Measurements from ENCODE around the gene KNTC1.

KNTC1 gene

DNA sequence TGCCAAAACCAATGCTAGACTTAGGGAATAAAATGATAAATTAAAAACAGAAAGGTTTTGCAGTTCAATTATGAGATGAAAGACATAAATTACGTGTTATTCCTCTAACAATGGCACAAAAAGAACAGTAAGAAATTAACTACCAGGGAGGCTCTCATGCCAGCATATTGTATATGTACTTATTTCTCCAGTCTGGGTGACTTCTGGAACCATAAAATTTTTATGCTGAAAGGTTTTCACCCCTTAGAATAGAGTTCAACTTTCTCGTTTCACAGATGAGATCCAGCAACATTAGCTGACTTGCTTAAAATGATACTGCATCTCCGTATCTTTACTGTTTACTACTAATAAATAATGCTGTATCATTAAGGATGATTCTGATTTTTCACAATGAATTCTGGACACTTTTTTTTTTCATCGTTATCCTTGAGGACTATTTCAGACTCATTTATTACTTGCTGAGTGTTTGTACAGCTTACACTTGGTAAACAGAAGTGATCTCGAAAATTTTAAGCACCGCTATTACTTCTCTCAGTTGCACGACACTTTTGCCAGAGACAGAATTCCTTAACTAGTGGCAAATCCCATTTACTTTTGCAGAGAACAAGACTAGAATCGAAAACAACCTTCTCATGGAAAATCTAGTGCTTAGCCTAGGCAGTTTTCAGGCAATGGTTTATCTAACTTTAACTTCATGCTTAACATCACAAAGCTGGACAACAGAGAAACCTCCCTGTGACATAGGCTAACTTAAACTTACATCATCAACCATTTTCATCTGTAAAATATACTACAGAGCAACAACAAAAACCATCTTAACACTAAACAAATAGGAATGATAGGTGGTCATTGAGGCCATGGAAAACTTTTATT, 3.0 kb upstream of the KNTC1 start:
- H3K4me3 ChIP-seq (ENCODE audit: low read depth, low read length) = peak overlapping the region; percentile 95
- no peak for TF ChIP-seq CTCF (IDR thresholded peaks at IDR 0.05; ENCODE audit: insufficient read depth, low read depth, low read length, missing control alignments)
- DNase-seq (ENCODE audit: low read depth) = no peak

DNA sequence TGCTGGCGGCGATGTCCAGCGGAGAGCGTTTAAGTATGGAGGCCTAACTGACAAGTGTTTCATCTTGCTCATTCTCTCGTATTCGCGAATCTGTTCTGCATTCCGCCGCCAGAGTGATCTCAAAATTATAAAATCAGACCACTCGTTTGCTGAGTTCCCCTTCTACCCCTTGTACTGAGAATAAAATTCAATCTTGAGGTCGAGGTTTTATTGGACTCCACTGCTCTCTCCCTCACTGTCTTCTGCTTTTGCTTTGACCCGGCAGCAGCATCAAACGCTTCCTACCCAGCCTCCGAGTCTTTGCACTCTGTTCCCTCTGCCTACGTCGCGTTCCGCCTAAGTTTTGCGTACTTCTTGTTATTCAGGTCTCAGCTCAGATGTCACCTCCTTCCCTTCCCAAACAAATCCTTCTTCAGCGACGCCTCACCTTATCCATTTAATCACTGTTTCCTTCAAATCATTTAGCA, 462 bp downstream of the KNTC1 start:
- H3K4me3 ChIP-seq (ENCODE audit: low read depth, low read length) = peak overlapping the region; percentile 79
- no peak for TF ChIP-seq CTCF (IDR thresholded peaks at IDR 0.05; ENCODE audit: insufficient read depth, low read depth, low read length, missing control alignments)
- DNase-seq (ENCODE audit: low read depth) = peak; percentile 60

DNA sequence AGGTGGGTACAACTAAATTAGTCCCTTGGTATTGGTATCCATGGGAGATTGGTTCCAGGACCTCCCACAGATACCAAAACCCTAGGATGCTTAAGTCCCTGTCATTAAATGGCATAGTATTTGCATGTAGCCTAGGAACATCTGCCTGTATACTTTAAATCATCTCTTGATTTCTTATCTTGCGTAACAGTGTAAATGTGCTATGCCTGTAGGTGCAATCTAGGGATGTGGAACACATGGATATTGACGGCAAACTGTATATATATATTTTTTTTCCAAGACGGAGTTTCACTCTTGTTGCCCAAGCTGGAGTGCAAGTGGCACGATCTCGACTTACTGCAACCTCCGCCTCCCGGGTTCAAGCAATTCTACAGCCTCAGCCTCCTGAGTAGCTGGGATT, 1.5 kb downstream of the KNTC1 start:
- no peak for DNase-seq (ENCODE audit: low read depth)
- no peak for TF ChIP-seq CTCF (IDR thresholded peaks at IDR 0.05; ENCODE audit: insufficient read depth, low read depth, low read length, missing control alignments)
- H3K4me3 ChIP-seq (ENCODE audit: low read depth, low read length) = peak overlapping the region; percentile 79

DNA sequence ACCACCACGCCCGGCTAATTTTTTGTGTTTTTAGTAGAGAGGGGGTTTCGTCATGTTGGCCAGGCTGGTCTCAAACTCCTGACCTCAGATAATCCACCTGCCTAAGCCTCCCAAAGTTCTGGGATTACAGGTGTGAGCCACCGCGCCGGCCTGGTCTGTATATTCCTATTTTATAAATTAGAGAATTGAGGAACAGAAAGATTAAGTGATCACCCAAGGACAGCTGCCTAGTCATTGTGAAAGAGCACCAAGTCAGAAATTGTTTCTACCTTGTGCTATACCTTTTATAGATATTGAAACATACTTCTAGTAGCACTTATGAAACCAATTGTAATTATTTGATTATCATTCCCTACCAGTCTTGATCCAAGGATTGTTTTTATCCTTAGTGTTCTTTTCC, 1.9 kb downstream of the KNTC1 start:
- TF ChIP-seq CTCF (IDR thresholded peaks at IDR 0.05; ENCODE audit: insufficient read depth, low read depth, low read length, missing control alignments) = no peak
- peak; percentile 54 for DNase-seq (ENCODE audit: low read depth)
- peak overlapping the region; percentile 79; the same call in 1 of the 2 replicates for H3K4me3 ChIP-seq (ENCODE audit: low read depth, low read length)

DNA sequence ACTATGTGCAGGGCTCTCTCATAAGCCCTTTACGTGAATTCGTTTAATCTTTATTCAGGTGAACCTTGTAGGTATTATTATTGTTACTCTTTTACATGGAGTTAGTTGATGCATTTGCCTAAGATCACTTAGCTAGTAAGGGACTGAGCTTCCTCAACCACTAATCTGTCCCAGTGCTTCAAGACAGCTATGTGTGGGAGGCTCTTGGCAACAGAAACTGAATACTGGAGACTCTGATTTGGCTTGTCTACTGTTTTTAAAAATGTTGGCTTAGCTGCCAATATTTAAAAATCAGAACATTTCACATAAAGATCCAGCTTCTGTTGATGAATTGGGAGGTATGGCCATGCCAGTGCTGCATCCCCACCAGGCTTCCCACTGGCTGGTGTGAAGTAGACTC, 6.8 kb downstream of the KNTC1 start:
- no peak for DNase-seq (ENCODE audit: low read depth)
- no peak for TF ChIP-seq CTCF (IDR thresholded peaks at IDR 0.05; ENCODE audit: insufficient read depth, low read depth, low read length, missing control alignments)
- H3K4me3 ChIP-seq (ENCODE audit: low read depth, low read length) = no peak overlapping the region

DNA sequence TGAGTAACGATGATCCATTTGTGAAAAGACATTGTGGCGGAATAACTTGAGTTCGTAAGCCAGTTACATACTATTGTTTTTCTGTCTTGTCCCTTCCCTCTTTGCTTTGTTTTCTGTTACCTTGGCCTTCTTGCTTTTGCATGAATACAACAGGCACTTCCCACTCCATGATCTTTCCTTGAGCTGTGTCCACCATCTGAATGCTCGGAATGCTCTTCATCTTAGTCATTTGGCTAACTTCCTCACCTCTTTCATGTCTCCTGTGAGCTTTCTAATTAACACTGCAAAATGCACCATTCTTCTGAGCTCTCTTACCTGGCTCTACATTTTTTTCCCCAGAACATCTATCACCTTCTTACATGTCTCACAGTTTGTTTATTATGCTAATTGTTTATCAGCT, 10.0 kb downstream of the KNTC1 start:
- TF ChIP-seq CTCF (IDR thresholded peaks at IDR 0.05; ENCODE audit: insufficient read depth, low read depth, low read length, missing control alignments) = no peak
- H3K4me3 ChIP-seq (ENCODE audit: low read depth, low read length) = no peak overlapping the region
- no peak for DNase-seq (ENCODE audit: low read depth)

Measured in GM12865 (cell line).